Measurements from ENCODE around the gene SNX33.

The SNX33 gene

GRCh38 chr15:75641603-75642002 is 6.1 kb upstream of the SNX33 start:
- DNase-seq: no peak

- DNase-seq: no peak
Observed at GRCh38 chr15:75644376-75644775, 3.3 kb upstream of the SNX33 start.

GRCh38 chr15:75646112-75646943 is 1.4 kb upstream of the SNX33 start:
- no peak for DNase-seq

GRCh38 chr15:75646944-75647364 is 758 bp upstream of the SNX33 start:
- DNase-seq: no peak

- no peak for DNase-seq
Observed at GRCh38 chr15:75648156-75649000, 666 bp downstream of the SNX33 start.

- DNase-seq: no peak
Observed at GRCh38 chr15:75649045-75649761, 1.5 kb downstream of the SNX33 start.

GRCh38 chr15:75649848-75650247 is 2.1 kb downstream of the SNX33 start:
- no peak for DNase-seq

GRCh38 chr15:75650908-75651809 is 3.4 kb downstream of the SNX33 start:
- DNase-seq: no peak

- DNase-seq: no peak
Observed at GRCh38 chr15:75651810-75652543, 4.3 kb downstream of the SNX33 start.

GRCh38 chr15:75653347-75653913 is 5.7 kb downstream of the SNX33 start:
- DNase-seq: no peak

GRCh38 chr15:75654201-75654907 is 6.6 kb downstream of the SNX33 start:
- no peak for DNase-seq

GRCh38 chr15:75655931-75656330 is 8.2 kb downstream of the SNX33 start:
- no peak for DNase-seq

GRCh38 chr15:75656331-75656730 is 8.6 kb downstream of the SNX33 start:
- DNase-seq: no peak

GRCh38 chr15:75656813-75657212 is 9.1 kb downstream of the SNX33 start:
- DNase-seq: no peak

- DNase-seq: no peak
Observed at GRCh38 chr15:75659141-75659771, 11.5 kb downstream of the SNX33 start.

GRCh38 chr15:75659928-75660645 is 12.4 kb downstream of the SNX33 start:
- no peak for DNase-seq

- DNase-seq: no peak
Observed at GRCh38 chr15:75661100-75661755, 13.5 kb downstream of the SNX33 start.

- DNase-seq: no peak
Observed at GRCh38 chr15:75661756-75662140, 14.0 kb downstream of the SNX33 start.
